ENCODE data around the gene MCF2L2. TPM values are rescaled to one million over a fixed set of nuclear protein-coding genes. Genes with fewer than 3 reads are reported as not detected.

MCF2L2 gene
- total RNA-seq, 3 donors from 2014 or later (not counting 1 experiment from before 2014, with no cell fraction given), result 2.2 to 4.9 (median 2.7) TPM

DNA sequence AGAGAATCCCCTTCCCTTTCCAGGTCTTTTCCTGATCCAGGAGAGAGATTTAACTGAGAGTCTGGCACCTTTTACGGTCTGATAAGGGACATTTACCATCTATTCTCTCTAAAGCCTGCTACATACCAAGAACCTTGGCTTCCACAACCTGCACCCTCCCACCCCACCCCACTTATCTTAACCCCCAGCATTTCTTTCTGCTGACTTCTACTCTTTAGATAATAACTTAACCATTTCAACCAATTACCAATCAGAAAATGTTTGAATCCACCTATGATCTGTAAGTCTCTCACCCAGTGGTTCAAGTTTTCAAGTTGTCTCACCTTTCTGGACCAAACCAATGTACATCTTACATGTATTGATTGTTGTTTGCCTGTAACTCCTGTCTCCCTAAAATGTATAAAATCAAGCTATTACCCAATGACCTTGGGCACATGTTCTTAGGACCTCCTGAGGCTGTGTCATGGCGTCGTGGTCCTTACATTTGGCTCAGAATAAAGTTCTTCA is 74.0 kb downstream of the MCF2L2 start:
- peaks cover 11% of the 10 kb centered on the region for H3K4me1 ChIP-seq (ENCODE audit: control insufficient read depth, insufficient read depth, low read length)
- peaks cover 9 to 16% of the 10 kb centered on the region in 2 donors for H3K27me3 Mint-ChIP-seq (ENCODE audit: low read depth in 2 of 2)
- no peak overlapping the region for H3K27ac Mint-ChIP-seq
- TF ChIP-seq, protein P1, sequence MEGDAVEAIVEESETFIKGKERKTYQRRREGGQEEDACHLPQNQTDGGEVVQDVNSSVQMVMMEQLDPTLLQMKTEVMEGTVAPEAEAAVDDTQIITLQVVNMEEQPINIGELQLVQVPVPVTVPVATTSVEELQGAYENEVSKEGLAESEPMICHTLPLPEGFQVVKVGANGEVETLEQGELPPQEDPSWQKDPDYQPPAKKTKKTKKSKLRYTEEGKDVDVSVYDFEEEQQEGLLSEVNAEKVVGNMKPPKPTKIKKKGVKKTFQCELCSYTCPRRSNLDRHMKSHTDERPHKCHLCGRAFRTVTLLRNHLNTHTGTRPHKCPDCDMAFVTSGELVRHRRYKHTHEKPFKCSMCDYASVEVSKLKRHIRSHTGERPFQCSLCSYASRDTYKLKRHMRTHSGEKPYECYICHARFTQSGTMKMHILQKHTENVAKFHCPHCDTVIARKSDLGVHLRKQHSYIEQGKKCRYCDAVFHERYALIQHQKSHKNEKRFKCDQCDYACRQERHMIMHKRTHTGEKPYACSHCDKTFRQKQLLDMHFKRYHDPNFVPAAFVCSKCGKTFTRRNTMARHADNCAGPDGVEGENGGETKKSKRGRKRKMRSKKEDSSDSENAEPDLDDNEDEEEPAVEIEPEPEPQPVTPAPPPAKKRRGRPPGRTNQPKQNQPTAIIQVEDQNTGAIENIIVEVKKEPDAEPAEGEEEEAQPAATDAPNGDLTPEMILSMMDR (IDR thresholded peaks at IDR 0.05), result no peak
- H3K9me3 ChIP-seq (ENCODE audit: control insufficient read depth, insufficient read depth, low read length), result no peaks in the 10 kb centered on the region
- no peaks in the 10 kb centered on the region for H3K36me3 ChIP-seq (ENCODE audit: control insufficient read depth, insufficient read depth, low read length)
- ATAC-seq (no peak), DNase-seq (no peak)
- no peak overlapping the region for H3K4me3 Mint-ChIP-seq
- no peaks in the 10 kb centered on the region for H3K27me3 ChIP-seq (ENCODE audit: control insufficient read depth, insufficient read depth, low read length)
- H3K27ac ChIP-seq (ENCODE audit: low read length), result no peak overlapping the region
- no peaks in the 10 kb centered on the region for H3K9me3 Mint-ChIP-seq
- peaks cover 12 to 13% of the 10 kb centered on the region in 2 donors for H3K4me1 Mint-ChIP-seq
- H3K4me3 ChIP-seq (ENCODE audit: low read length), result no peak overlapping the region
- H3K36me3 Mint-ChIP-seq, result no peaks in the 10 kb centered on the region
- WGBS (ENCODE audit: insufficient coverage), result 94% methylated on average over 3 of the region's 3 CpGs
- intact Hi-C loops (cut with micrococcal nuclease), result no loop called here

DNA sequence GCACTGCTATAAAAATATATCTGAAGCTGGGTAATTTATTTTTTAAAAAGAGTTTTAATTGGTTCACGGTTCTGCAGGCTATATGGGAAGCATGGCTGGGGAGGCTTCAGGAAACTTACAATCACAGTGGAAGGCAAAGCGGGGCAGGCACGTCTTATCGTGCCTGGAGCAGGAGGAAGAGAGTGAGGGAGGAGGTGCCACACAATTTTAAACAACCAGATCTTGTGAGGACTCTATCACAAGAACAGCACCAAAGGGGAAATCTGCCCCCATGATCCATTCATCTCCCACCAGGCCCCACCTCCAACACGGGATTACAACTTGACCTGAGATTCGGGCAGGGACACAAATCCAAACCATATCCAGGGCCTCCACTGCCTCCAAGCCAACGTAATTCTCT is 75.0 kb downstream of the MCF2L2 start:
- Mint-ChIP-seq H3K27me3 (ENCODE audit: low read depth in 2 of 2) (peaks cover 9 to 16% of the 10 kb centered on the region in 2 donors), H3K4me3 (no peak overlapping the region), H3K9me3 (no peaks in the 10 kb centered on the region), H3K27ac (no peak overlapping the region), H3K4me1 (peaks cover 18 to 22% of the 10 kb centered on the region in 2 donors), H3K36me3 (no peaks in the 10 kb centered on the region)
- H3K27ac ChIP-seq (ENCODE audit: low read length), result no peak overlapping the region
- TF ChIP-seq, protein P1 (IDR thresholded peaks at IDR 0.05), result no peak
- 95% methylated on average over 7 of the region's 7 CpGs for WGBS (ENCODE audit: insufficient coverage)
- H3K9me3 ChIP-seq (ENCODE audit: control insufficient read depth, insufficient read depth, low read length), result no peaks in the 10 kb centered on the region
- no peaks in the 10 kb centered on the region for H3K36me3 ChIP-seq (ENCODE audit: control insufficient read depth, insufficient read depth, low read length)
- H3K4me1 ChIP-seq (ENCODE audit: control insufficient read depth, insufficient read depth, low read length), result peaks cover 11% of the 10 kb centered on the region
- ATAC-seq (no peak), DNase-seq (no peak)
- intact Hi-C loops (cut with micrococcal nuclease), result no loop called here
- no peak overlapping the region for H3K4me3 ChIP-seq (ENCODE audit: low read length)
- H3K27me3 ChIP-seq (ENCODE audit: control insufficient read depth, insufficient read depth, low read length), result no peaks in the 10 kb centered on the region

DNA sequence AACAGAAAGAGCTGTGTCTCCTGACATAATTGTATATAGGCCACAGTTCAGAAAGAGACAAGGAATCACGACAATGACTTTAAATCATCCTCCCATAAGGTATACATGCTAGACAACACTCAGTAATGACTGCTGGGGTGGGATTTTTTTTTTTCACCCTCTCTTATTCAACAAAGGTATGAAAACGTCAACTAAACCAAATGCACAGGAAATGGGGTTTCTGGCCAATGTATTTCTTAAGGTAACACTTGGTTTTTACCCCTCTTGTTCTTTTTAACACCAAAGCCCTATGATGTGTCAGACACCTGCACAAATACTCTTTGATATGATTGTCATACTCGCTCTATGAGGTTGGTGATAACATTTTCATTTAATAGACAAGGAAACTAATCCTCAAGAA is 78.3 kb downstream of the MCF2L2 start:
- Mint-ChIP-seq H3K27me3 (ENCODE audit: low read depth in 2 of 2) (peaks cover 9 to 16% of the 10 kb centered on the region in 2 donors), H3K9me3 (no peaks in the 10 kb centered on the region), H3K4me3 (peak overlapping the region; percentile 60), H3K4me1 (peaks cover 25 to 33% of the 10 kb centered on the region in 2 donors), H3K27ac (peak overlapping the region; percentile 67 to 90), H3K36me3 (no peaks in the 10 kb centered on the region)
- intact Hi-C loops (cut with micrococcal nuclease), result loop anchor here (1.0 kb wide), 1 partner anchor 64 kb away; no protein-coding TSS in a partner anchor
- Histone ChIP-seq H3K4me3 (ENCODE audit: low read length) (no peak overlapping the region), H3K27me3 (ENCODE audit: control insufficient read depth, insufficient read depth, low read length) (no peaks in the 10 kb centered on the region), H3K9me3 (ENCODE audit: control insufficient read depth, insufficient read depth, low read length) (no peaks in the 10 kb centered on the region), H3K36me3 (ENCODE audit: control insufficient read depth, insufficient read depth, low read length) (no peaks in the 10 kb centered on the region), H3K27ac (ENCODE audit: low read length) (peak overlapping the region; percentile 52), H3K4me1 (ENCODE audit: control insufficient read depth, insufficient read depth, low read length) (peaks cover 11% of the 10 kb centered on the region)
- DNase-seq (peak in 1 of 2 donors; percentile 75), ATAC-seq (peak; percentile 70 to 86 (median 79))
- WGBS (ENCODE audit: insufficient coverage), result no CpG with 5 or more reads among the region's 3 CpGs
- TF ChIP-seq, protein P1 (IDR thresholded peaks at IDR 0.05), result no peak

All from natural killer cell (primary cell).